GM12891 (cell line): ENCODE measurements around the gene PCED1B.

Experiments used
- POLR2A ChIP-seq: IDR thresholded peaks from 2 replicates; pipeline ENCODE4 v1.6.1; 2011; ENCODE audit warnings: low read depth, low read length, control low read depth
- POLR2AphosphoS5 ChIP-seq: IDR thresholded peaks from 2 replicates; pipeline ENCODE4 v1.6.1; 2011; ENCODE audit warnings: low read depth, low read length, control low read depth
- POU2F2 ChIP-seq: IDR thresholded peaks from 2 replicates; pipeline ENCODE4 v1.6.1; 2011; ENCODE audit warnings: low read depth, mild to moderate bottlenecking, control low read depth, low read length, moderate library complexity
- SPI1 ChIP-seq: IDR thresholded peaks from 2 replicates; pipeline ENCODE4 v1.6.1; 2011; ENCODE audit warnings: low read depth, low read length, control low read depth
- TAF1 ChIP-seq: IDR thresholded peaks from 2 replicates; pipeline ENCODE4 v1.6.1; 2011; ENCODE audit warnings: low read depth, low read length, control low read depth

- no peak for TF ChIP-seq POLR2A
- no peak for TF ChIP-seq SPI1
- TF ChIP-seq POLR2AphosphoS5 = no peak
- no peak for TF ChIP-seq TAF1
- TF ChIP-seq POU2F2 = no peak
These were observed 20.7 kb downstream of the PCED1B start for GRCh38 chr12:47100160-47100559.
